Measurements from ENCODE around the gene MIA2. TPM values are rescaled to one million over a fixed set of nuclear protein-coding genes. Genes with fewer than 3 reads are reported as not detected.

MIA2 gene
- polyA plus RNA-seq, 1 experiment: 16.5 TPM

GRCh38 chr14:39384177-39384576, 150.5 kb downstream of the MIA2 start:
- Histone ChIP-seq H3K4me3 (ENCODE audit: low read depth, low read length) (no peak overlapping the region), H3K9me3 (ENCODE audit: control insufficient read depth, insufficient read depth, low read length) (no peaks in the 10 kb centered on the region), H3K27ac (ENCODE audit: low read depth, low read length) (no peak overlapping the region), H3K27me3 (ENCODE audit: control insufficient read depth, insufficient read depth, low read length) (no peaks in the 10 kb centered on the region)
- ChIA-PET POLR2A (no interaction called here), CTCF (no interaction called here)
- TF ChIP-seq CTCF (IDR thresholded peaks at IDR 0.05; ENCODE audit: low read depth, low read length): no peak
- no peak for DNase-seq (ENCODE audit: low read depth, low spot score)

- Histone ChIP-seq H3K4me3 (ENCODE audit: low read depth, low read length) (no peak overlapping the region), H3K9me3 (ENCODE audit: control insufficient read depth, insufficient read depth, low read length) (no peaks in the 10 kb centered on the region), H3K27ac (ENCODE audit: low read depth, low read length) (no peak overlapping the region), H3K27me3 (ENCODE audit: control insufficient read depth, insufficient read depth, low read length) (no peaks in the 10 kb centered on the region)
- TF ChIP-seq CTCF (IDR thresholded peaks at IDR 0.05; ENCODE audit: low read depth, low read length): no peak
- POLR2A ChIA-PET: no interaction called here
- CTCF ChIA-PET: no interaction called here
- DNase-seq (ENCODE audit: low read depth, low spot score): no peak
These were observed 159.6 kb downstream of the MIA2 start for GRCh38 chr14:39393289-39393688.

GRCh38 chr14:39395555-39396254, 162.0 kb downstream of the MIA2 start:
- no peak for TF ChIP-seq CTCF (IDR thresholded peaks at IDR 0.05; ENCODE audit: low read depth, low read length)
- POLR2A ChIA-PET: no interaction called here

GRCh38 chr14:39396448-39396847, 162.7 kb downstream of the MIA2 start:
- no peak for DNase-seq (ENCODE audit: low read depth, low spot score)
- TF ChIP-seq CTCF (IDR thresholded peaks at IDR 0.05; ENCODE audit: low read depth, low read length): no peak
- Histone ChIP-seq H3K27me3 (ENCODE audit: control insufficient read depth, insufficient read depth, low read length) (no peaks in the 10 kb centered on the region), H3K9me3 (ENCODE audit: control insufficient read depth, insufficient read depth, low read length) (no peaks in the 10 kb centered on the region), H3K27ac (ENCODE audit: low read depth, low read length) (no peak overlapping the region), H3K4me3 (ENCODE audit: low read depth, low read length) (no peak overlapping the region)
- CTCF ChIA-PET: no interaction called here
- POLR2A ChIA-PET: no interaction called here

More at GRCh38 chr14:39395555-39396254, 162.0 kb downstream of the MIA2 start:
- CTCF ChIA-PET: no interaction called here
- no peak for DNase-seq (ENCODE audit: low read depth, low spot score)
- H3K27me3 ChIP-seq (ENCODE audit: control insufficient read depth, insufficient read depth, low read length): no peaks in the 10 kb centered on the region
- H3K4me3 ChIP-seq (ENCODE audit: low read depth, low read length): no peak overlapping the region
- H3K9me3 ChIP-seq (ENCODE audit: control insufficient read depth, insufficient read depth, low read length): no peaks in the 10 kb centered on the region
- H3K27ac ChIP-seq (ENCODE audit: low read depth, low read length): no peak overlapping the region

- H3K4me3 ChIP-seq (ENCODE audit: low read depth, low read length): no peak overlapping the region
- DNase-seq (ENCODE audit: low read depth, low spot score): no peak
- no peaks in the 10 kb centered on the region for H3K27me3 ChIP-seq (ENCODE audit: control insufficient read depth, insufficient read depth, low read length)
- ChIA-PET POLR2A (no interaction called here), CTCF (no interaction called here)
- no peak for TF ChIP-seq CTCF (IDR thresholded peaks at IDR 0.05; ENCODE audit: low read depth, low read length)
- no peak overlapping the region for H3K27ac ChIP-seq (ENCODE audit: low read depth, low read length)
- H3K9me3 ChIP-seq (ENCODE audit: control insufficient read depth, insufficient read depth, low read length): no peaks in the 10 kb centered on the region
These were observed 164.7 kb downstream of the MIA2 start for GRCh38 chr14:39398382-39398781.
